Esophagus muscularis mucosa (tissue), 4 donors: Measurements from ENCODE around the gene ERBIN. TPM values are rescaled to one million over a fixed set of nuclear protein-coding genes. Genes with fewer than 3 reads are reported as not detected.

Source experiments
- DNase-seq: peaks from one replicate; pipeline ENCODE4 v3.0.0-alpha.2; 2017; ENCODE audit errors: extremely low spot score
- H3K27ac ChIP-seq, 4 donors: fragments of 200-600 bp; sonication (generic); replicated peaks in 1 of 4; 1 replicate in 3 of 4; 2 replicates in 1 of 4; pipeline ENCODE4 v1.5.1; 2016 to 2019; ENCODE audit warnings: mild to moderate bottlenecking in 1 of 4
- H3K27me3 ChIP-seq, 4 donors: fragments of 200-600 bp; sonication (generic); one replicate each; pipeline versions ENCODE4 v1.5.1 to v1.6.0; 2016 to 2019
- H3K36me3 ChIP-seq, 4 donors: fragments of 200-600 bp; sonication (generic); one replicate each; pipeline ENCODE4 v1.5.1; 2016 to 2019
- H3K4me1 ChIP-seq, 4 donors: fragments of 200-600 bp; sonication (generic); one replicate each; pipeline ENCODE4 v1.5.1; 2016 to 2019
- H3K4me3 ChIP-seq, 4 donors: fragments of 200-600 bp; sonication (generic); 1 replicate in 2 of 4; 2 replicates in 2 of 4; pipeline ENCODE4 v1.5.1; 2016 to 2019; ENCODE audit warnings: mild to moderate bottlenecking in 4 of 4, moderate library complexity in 1 of 4
- H3K9me3 ChIP-seq, 4 donors: fragments of 200-600 bp; sonication (generic); 1 replicate in 3 of 4; 2 replicates in 1 of 4; pipeline ENCODE4 v1.5.1; 2016 to 2019
- EP300 ChIP-seq: sonication (generic); formaldehyde crosslinking; IDR thresholded peaks from one replicate; pipeline ENCODE4 v1.6.1; 2017; ENCODE audit warnings: antibody characterized with exemption
- POLR2A ChIP-seq: fragments of 450-650 bp; IDR thresholded peaks from one replicate; pipeline ENCODE4 v1.6.1; 2017; ENCODE audit warnings: antibody characterized with exemption, moderate library complexity, mild to moderate bottlenecking, low read depth
- POLR2AphosphoS5 ChIP-seq, 2 donors: sonication (generic); formaldehyde crosslinking; IDR thresholded peaks; one replicate each; pipeline ENCODE4 v1.6.1; 2017; ENCODE audit warnings: antibody characterized with exemption in 2 of 2
- WGBS: methylation state at CpG from one replicate; pipeline ENCODE4 v1.1.5; 2018; 5-methylcytosine and 5-hydroxymethylcytosine counted together
- intact Hi-C: fragments of 100-400 bp; cut with DNase I; formaldehyde crosslinking; loops from one replicate; pipeline ENCODE4 v1.15.1; 2023
- total RNA-seq, 4 donors: library from RNA; depleted of rRNA; stranded (reverse); fragments of >200 nt; gene quantifications; one replicate each; pipeline versions ENCODE4 v1.1.0 to v1.2.1, GENCODE V29; 2016
- TF ChIP-seq, protein P1 (sequence below), 3 experiments: fragments of 200-600 bp in 2 of 3; fragments of 450-650 bp in 1 of 3; sonication (generic) in 2 of 3; IDR thresholded peaks; one replicate each; pipeline ENCODE4 v1.5.1; 2017 to 2019; ENCODE audit warnings: antibody characterized with exemption in 3 of 3, mild to moderate bottlenecking in 2 of 3, moderate library complexity in 1 of 3

ERBIN gene
- total RNA-seq, 4 donors from 2014 or later, result 46.9 to 67.7 (median 55.2) TPM

DNA sequence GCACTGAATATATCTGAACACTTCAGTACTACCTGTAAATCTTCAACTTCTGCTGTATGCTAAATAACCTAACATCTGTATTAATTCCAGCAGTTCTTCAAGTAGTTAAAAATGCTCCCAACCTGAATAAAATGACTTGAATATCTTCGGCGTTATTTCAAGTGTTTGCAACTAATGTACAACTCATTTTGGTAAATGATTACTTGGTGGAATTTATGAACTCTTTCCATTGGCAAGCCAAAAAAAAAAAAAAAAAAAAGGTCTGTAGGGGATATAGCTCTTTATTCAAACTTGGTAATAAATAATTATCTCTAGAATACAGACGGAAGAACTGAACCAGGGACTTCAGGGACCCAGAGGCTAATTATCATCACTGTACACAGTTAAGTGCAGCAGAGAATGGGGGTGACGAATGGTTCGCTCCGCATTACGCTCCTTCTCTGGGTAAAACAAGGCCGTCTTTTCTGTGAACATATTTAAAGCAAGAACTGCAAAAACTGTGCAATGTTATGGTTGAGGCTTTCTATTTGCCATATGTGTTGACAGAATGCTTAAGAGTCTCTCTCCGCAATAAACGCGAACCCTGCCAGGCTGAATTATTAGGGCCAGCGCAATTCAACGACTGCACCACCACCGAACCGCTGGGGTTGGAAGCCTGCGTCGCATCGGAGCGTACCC lies 1.9 kb upstream of the ERBIN start:
- peaks cover 17 to 24% (median 21%) of the 10 kb centered on the region in 4 donors for H3K4me1 ChIP-seq
- no peaks in the 10 kb centered on the region for H3K9me3 ChIP-seq
- H3K36me3 ChIP-seq, result no peaks in the 10 kb centered on the region
- TF ChIP-seq POLR2A, result no peak
- no peak for TF ChIP-seq EP300
- TF ChIP-seq POLR2AphosphoS5 (IDR thresholded peaks at IDR 0.05), result no peak
- TF ChIP-seq, protein P1, sequence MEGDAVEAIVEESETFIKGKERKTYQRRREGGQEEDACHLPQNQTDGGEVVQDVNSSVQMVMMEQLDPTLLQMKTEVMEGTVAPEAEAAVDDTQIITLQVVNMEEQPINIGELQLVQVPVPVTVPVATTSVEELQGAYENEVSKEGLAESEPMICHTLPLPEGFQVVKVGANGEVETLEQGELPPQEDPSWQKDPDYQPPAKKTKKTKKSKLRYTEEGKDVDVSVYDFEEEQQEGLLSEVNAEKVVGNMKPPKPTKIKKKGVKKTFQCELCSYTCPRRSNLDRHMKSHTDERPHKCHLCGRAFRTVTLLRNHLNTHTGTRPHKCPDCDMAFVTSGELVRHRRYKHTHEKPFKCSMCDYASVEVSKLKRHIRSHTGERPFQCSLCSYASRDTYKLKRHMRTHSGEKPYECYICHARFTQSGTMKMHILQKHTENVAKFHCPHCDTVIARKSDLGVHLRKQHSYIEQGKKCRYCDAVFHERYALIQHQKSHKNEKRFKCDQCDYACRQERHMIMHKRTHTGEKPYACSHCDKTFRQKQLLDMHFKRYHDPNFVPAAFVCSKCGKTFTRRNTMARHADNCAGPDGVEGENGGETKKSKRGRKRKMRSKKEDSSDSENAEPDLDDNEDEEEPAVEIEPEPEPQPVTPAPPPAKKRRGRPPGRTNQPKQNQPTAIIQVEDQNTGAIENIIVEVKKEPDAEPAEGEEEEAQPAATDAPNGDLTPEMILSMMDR (IDR thresholded peaks at IDR 0.05), result no peak
- WGBS, result 7% methylated on average over 9 of the region's 19 CpGs
- H3K27me3 ChIP-seq, result no peaks in the 10 kb centered on the region
- intact Hi-C loops, result loop anchor here (2.0 to 10.0 kb wide), 3 partner anchors 120 to 220 kb away; partner anchors contain the start of genes NLN, SGTB and SREK1
- H3K27ac ChIP-seq, result peak overlapping the region; percentile 96 to 100 (median 100)
- DNase-seq, result no peak
- H3K4me3 ChIP-seq, result peak overlapping the region; percentile 88 to 99 (median 97)

DNA sequence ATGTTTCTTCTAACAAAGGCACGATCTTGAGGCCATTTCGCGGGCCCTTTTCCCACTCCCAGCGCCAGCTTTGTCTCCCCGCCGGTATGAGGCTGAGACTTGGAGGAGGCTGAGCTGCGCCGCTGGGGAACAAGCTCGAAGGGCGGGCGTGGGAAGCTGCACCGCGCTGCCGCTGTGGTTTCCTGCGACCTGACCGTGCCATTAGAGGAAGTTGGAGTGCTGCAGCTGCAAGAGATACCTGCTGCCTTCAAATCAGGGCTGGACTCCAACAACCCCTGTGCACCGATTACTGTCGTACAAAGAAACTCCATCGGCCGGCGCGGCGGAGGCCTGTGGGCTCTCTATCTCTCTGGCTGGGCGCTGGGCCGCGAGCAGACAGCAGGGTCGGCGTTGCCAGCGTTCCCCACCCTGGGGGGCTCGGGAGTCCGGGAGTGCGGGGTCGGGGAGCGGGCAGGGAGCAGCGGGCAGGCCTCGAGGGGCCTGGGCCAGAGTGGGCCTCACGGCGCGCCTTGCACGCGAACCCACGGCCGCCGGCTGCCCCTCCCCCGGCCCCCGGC lies 1.3 kb upstream of the ERBIN start:
- intact Hi-C loops, result loop anchor here (2.0 to 10.0 kb wide), 3 partner anchors 120 to 220 kb away; partner anchors contain the start of genes NLN, SGTB and SREK1
- Histone ChIP-seq H3K27ac (peak overlapping the region; percentile 96 to 100 (median 100)), H3K27me3 (no peaks in the 10 kb centered on the region), H3K9me3 (no peaks in the 10 kb centered on the region), H3K4me3 (peak overlapping the region; percentile 88 to 99 (median 97)), H3K4me1 (peaks cover 19 to 29% (median 27%) of the 10 kb centered on the region in 4 donors), H3K36me3 (no peaks in the 10 kb centered on the region)
- peak; percentile 93 for DNase-seq
- TF ChIP-seq POLR2AphosphoS5 (IDR thresholded peaks at IDR 0.05) (peak in 1 of 2 donors; percentile 49), EP300 (no peak), POLR2A (no peak)
- TF ChIP-seq, protein P1 (IDR thresholded peaks at IDR 0.05), result no peak
- WGBS, result 0% methylated on average over 1 of the region's 46 CpGs

DNA sequence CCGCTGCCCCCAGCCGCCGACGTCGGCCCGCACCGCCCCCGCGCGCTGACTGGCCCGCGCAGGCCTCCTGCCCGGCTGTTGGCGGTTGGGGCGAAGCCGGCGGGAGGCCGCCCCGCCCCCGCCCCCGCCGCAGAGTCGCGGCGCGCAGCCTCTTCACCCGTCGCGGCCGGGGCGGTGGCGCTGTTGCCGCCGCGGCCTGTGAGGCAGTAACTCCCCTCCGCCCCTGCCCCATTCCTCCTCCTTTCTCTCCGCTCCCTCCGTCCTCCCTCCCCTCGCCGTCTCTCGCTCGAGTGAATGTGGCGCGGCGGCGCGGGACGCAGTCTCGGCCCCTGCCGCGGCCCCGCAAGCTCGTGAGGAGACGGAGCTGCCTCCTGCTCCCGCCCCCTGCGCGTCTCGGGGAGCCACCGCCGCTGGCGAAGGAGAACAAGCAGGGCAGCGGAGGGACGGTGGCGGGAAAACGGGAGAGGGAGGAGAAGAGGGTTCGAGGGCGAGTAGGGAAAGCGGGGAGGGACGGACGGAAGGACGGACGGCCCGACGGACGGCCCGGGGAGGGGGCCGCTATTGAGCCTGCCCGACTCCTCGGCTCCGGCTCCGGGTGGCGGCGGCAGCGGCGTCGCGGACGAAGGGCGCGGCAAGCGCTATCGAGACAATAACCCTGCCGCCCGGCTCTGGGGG lies 637 bp upstream of the ERBIN start:
- peak overlapping the region; percentile 96 to 100 (median 100) for H3K27ac ChIP-seq
- intact Hi-C loops, result loop anchor here (2.0 to 10.0 kb wide), 3 partner anchors 119 to 219 kb away; partner anchors contain the start of genes NLN, SGTB and SREK1
- under 1% methylated on average over 32 of the region's 94 CpGs for WGBS

DNA sequence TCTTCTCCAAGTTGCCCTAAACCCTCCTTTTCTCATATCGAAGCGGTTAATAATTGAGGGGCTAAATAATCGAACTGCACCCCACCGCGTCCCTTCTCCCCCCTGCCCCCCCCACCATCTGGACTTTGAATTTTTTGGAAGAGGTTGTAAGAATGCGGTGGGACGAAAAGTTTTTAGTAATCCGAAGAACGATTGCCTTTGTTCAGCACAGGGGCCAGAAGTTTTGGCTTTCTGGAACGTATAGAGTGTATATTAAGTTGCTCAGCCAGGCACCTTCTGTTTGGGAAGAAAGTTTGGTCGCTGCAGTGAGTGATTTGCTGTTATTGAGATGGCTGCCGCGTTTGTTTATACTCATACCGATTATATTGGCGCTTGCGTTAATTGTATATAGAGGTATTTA lies 518 bp downstream of the ERBIN start:
- Histone ChIP-seq H3K4me3 (peak overlapping the region; percentile 88 to 99 (median 97)), H3K27ac (peak overlapping the region; percentile 96 to 100 (median 100)), H3K4me1 (peaks cover 26 to 36% (median 31%) of the 10 kb centered on the region in 4 donors), H3K36me3 (no peaks in the 10 kb centered on the region), H3K9me3 (no peaks in the 10 kb centered on the region), H3K27me3 (no peaks in the 10 kb centered on the region)
- TF ChIP-seq POLR2AphosphoS5 (IDR thresholded peaks at IDR 0.05) (no peak), EP300 (no peak), POLR2A (no peak)
- TF ChIP-seq, protein P1 (IDR thresholded peaks at IDR 0.05), result no peak
- under 1% methylated on average over 16 of the region's 16 CpGs for WGBS
- no peak for DNase-seq
- intact Hi-C loops, result loop anchor here (5.0 to 10.0 kb wide), 2 partner anchors 118 to 205 kb away; partner anchors contain the start of genes NLN and SGTB

More for the DNA sequence above, 637 bp upstream of the ERBIN start:
- H3K9me3 ChIP-seq, result no peaks in the 10 kb centered on the region
- peak overlapping the region; percentile 88 to 99 (median 97) for H3K4me3 ChIP-seq
- DNase-seq, result peak; percentile 91
- peaks cover 25 to 33% (median 31%) of the 10 kb centered on the region in 4 donors for H3K4me1 ChIP-seq
- H3K36me3 ChIP-seq, result no peaks in the 10 kb centered on the region
- TF ChIP-seq, protein P1 (IDR thresholded peaks at IDR 0.05), result peak; percentile 19 to 41 (median 22)
- TF ChIP-seq POLR2A (peak; percentile 78), EP300 (no peak), POLR2AphosphoS5 (IDR thresholded peaks at IDR 0.05) (peak; percentile 69 to 93)
- no peaks in the 10 kb centered on the region for H3K27me3 ChIP-seq
